Measurements from ENCODE around the gene HSD17B3.

DNA sequence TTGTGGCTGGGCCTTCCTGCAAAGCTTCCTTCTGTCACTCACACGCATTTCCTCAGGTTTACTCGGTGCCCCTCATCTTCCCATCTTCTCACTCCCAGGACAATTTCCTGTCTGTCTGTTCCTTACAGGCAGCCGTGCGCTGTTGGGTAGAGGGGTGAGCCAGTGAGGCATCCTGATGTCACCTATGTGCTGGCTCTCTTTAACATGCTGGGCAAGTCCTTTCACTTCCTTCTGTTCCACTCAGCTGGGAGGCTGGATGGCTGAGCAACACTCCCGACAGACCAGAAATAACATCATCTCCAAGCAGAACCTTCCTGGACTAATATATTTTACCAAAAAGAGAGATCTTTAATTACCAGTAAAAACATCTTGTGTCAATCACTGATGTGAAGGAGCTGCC lies 103.0 kb downstream of the HSD17B3 start:
- TF ChIP-seq, protein P1, sequence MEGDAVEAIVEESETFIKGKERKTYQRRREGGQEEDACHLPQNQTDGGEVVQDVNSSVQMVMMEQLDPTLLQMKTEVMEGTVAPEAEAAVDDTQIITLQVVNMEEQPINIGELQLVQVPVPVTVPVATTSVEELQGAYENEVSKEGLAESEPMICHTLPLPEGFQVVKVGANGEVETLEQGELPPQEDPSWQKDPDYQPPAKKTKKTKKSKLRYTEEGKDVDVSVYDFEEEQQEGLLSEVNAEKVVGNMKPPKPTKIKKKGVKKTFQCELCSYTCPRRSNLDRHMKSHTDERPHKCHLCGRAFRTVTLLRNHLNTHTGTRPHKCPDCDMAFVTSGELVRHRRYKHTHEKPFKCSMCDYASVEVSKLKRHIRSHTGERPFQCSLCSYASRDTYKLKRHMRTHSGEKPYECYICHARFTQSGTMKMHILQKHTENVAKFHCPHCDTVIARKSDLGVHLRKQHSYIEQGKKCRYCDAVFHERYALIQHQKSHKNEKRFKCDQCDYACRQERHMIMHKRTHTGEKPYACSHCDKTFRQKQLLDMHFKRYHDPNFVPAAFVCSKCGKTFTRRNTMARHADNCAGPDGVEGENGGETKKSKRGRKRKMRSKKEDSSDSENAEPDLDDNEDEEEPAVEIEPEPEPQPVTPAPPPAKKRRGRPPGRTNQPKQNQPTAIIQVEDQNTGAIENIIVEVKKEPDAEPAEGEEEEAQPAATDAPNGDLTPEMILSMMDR (IDR thresholded peaks at IDR 0.05) = no peak
- TF ChIP-seq ZFX (IDR thresholded peaks at IDR 0.05; ENCODE audit: borderline replicate concordance) = no peak

Data from 22Rv1 (cell line).